HepG2 (cell line): ENCODE data around the gene SRXN1. TPM values are rescaled to one million over a fixed set of nuclear protein-coding genes. Genes with fewer than 3 reads are reported as not detected.

Experiments
- ATAC-seq: fragments of 200-7000 bp; cut with Tn5 transposase; 3 replicates; pipeline ENCODE4 v1.9.1; 2020; ENCODE audit warnings: mild to moderate bottlenecking, moderate library complexity
- BruUV-seq: library from RNA; stranded (reverse); fragments of 400-500 nt; replicated peaks from 2 replicates; lab custom pipeline; 2021; lab: Mats Ljungman, UMichigan
- CTCF ChIA-PET: fragments of 300-600 bp; formaldehyde crosslinking; extraction: SDS; loops from one replicate; lab custom pipeline; 2021; ENCODE audit warnings: low total read pairs, inconsistent platforms, low intra/inter-chr PET ratio; lab: Yijun Ruan, JAX
- POLR2A ChIA-PET: fragments of 350-600 bp; sonication (Branson Sonifier 250); formaldehyde crosslinking; loops from one replicate; lab custom pipeline; 2020; ENCODE audit warnings: antibody characterized with exemption, inconsistent platforms; lab: Yijun Ruan, JAX
- DNase-seq: peaks from one replicate; pipeline ENCODE4 v3.0.0-alpha.2; 2015; ENCODE audit warnings: low spot score
- FAIRE-seq: peaks from 3 replicates; lab custom pipeline; 2011; peaks lifted over from hg19 to GRCh38; lab: Jason Lieb, UNC
- H2AFZ ChIP-seq: one replicate; pipeline ENCODE4 v1.6.1; 2011; ENCODE audit warnings: low read length, inconsistent platforms
- H3K27ac ChIP-seq: fragments of 300-600 bp; 3 replicates; pipeline ENCODE4 v1.8.0; 2011; ENCODE audit warnings: mixed run types, mild to moderate bottlenecking, mixed read lengths, low read length, inconsistent platforms; ENCODE audit not compliant: insufficient read depth; ENCODE audit errors: extremely low read length
- H3K27me3 ChIP-seq, 2 experiments: fragments of 200-600 bp in 1 of 2; 2 replicates in 1 of 2; 3 replicates in 1 of 2; pipeline versions ENCODE4 v1.6.0 to v1.8.0; 2011; ENCODE audit warnings: low read length in 2 of 2, mild to moderate bottlenecking in 2 of 2, moderate library complexity in 2 of 2, inconsistent platforms in 1 of 2; ENCODE audit not compliant: insufficient read depth in 2 of 2, control insufficient read depth in 1 of 2
- H3K36me3 ChIP-seq, 2 experiments: fragments of 200-600 bp in 1 of 2; replicated peaks in 1 of 2; 2 replicates in 1 of 2; 3 replicates in 1 of 2; pipeline versions ENCODE4 v1.5.1 to v1.8.0; 2011; ENCODE audit warnings: low read length in 2 of 2, inconsistent platforms in 1 of 2; ENCODE audit not compliant: insufficient read depth in 2 of 2, control insufficient read depth in 1 of 2
- H3K4me1 ChIP-seq: 2 replicates; pipeline ENCODE4 v1.5.1; 2012; ENCODE audit warnings: low read length, inconsistent platforms; ENCODE audit not compliant: insufficient read depth
- H3K4me2 ChIP-seq: 2 replicates; pipeline ENCODE4 v1.6.0; 2011; ENCODE audit warnings: low read depth, low read length, inconsistent platforms
- H3K4me3 ChIP-seq, 3 experiments: fragments of 200-600 bp in 1 of 3; sonication (generic), shearing (Covaris generic) in 1 of 3; replicated peaks in 1 of 3; 2 replicates each; pipeline ENCODE4 v1.5.1; 2011 to 2016; ENCODE audit warnings: low read length in 3 of 3, inconsistent platforms in 2 of 3, low read depth in 2 of 3, mild to moderate bottlenecking in 2 of 3, control low read depth in 1 of 3, mixed read lengths in 1 of 3; ENCODE audit not compliant: insufficient read depth in 1 of 3
- H3K79me2 ChIP-seq: one replicate; pipeline ENCODE4 v1.6.1; 2011; ENCODE audit warnings: low read length, inconsistent platforms; ENCODE audit not compliant: insufficient read depth
- H3K9ac ChIP-seq: 2 replicates; pipeline ENCODE4 v1.6.0; 2011; ENCODE audit warnings: mild to moderate bottlenecking, low read depth, low read length, inconsistent platforms; ENCODE audit not compliant: insufficient read depth
- H3K9me3 ChIP-seq: 2 replicates; pipeline ENCODE4 v1.5.1; 2012; ENCODE audit warnings: mild to moderate bottlenecking, low read length
- H4K20me1 ChIP-seq: 2 replicates; pipeline ENCODE4 v1.6.0; 2011; ENCODE audit warnings: inconsistent platforms, mild to moderate bottlenecking, low read length, moderate library complexity; ENCODE audit not compliant: insufficient read depth
- ATRX ChIP-seq: sonication (generic); formaldehyde crosslinking; IDR thresholded peaks from 2 replicates; pipeline ENCODE4 v1.4.0; 2020; ENCODE audit warnings: missing genetic modification reagents, borderline replicate concordance
- HNRNPH1 ChIP-seq: fragments of 200-400 bp; formaldehyde crosslinking; optimal IDR thresholded peaks from 2 replicates; pipeline ENCODE3; 2017; ENCODE audit warnings: mild to moderate bottlenecking, low read depth, low read length
- PRMT3 ChIP-seq: sonication (generic); formaldehyde crosslinking; IDR thresholded peaks from 2 replicates; pipeline ENCODE4 v1.8.1; 2022; ENCODE audit warnings: low read depth, mild to moderate bottlenecking, moderate library complexity, missing genetic modification reagents, borderline replicate concordance
- SIN3B ChIP-seq: fragments of 150-350 bp; IDR thresholded peaks from 2 replicates; pipeline ENCODE4 v1.6.1; 2014; ENCODE audit warnings: low read length
- ZNF280D ChIP-seq: sonication (generic); formaldehyde crosslinking; IDR thresholded peaks from 2 replicates; pipeline ENCODE4 v1.5.1; 2020; ENCODE audit warnings: mild to moderate bottlenecking, missing genetic modification reagents
- ZNF629 ChIP-seq: sonication (generic); formaldehyde crosslinking; conservative IDR thresholded peaks from 2 replicates; pipeline ENCODE4 v1.5.0; 2020; ENCODE audit warnings: missing genetic modification reagents
- ZNF768 ChIP-seq: sonication (generic); formaldehyde crosslinking; IDR thresholded peaks from 2 replicates; pipeline ENCODE4 v1.4.0; 2020; ENCODE audit warnings: missing genetic modification reagents
- WGBS: methylation state at CpG from one replicate; pipeline ENCODE4 v1.1.6; 2017; ENCODE audit warnings: low lambda C conversion rate; 5-methylcytosine and 5-hydroxymethylcytosine counted together
- in situ Hi-C: cut with HindIII; loops from 2 replicates; pipeline ENCODE4 v1.10.0; 2017; ENCODE audit warnings: low pct_unique_long_range_greater_than_20kb; ENCODE audit not compliant: extremely low pct_ligation_motif_present
- intact Hi-C: fragments of 100-400 bp; cut with micrococcal nuclease; formaldehyde crosslinking; loops from one replicate; pipeline ENCODE4 v1.10.0; 2022; ENCODE audit not compliant: unreplicated experiment
- polyA plus RNA-seq, 8 experiments: library from polyadenylated mRNA; depleted of rRNA in 3 of 8; stranded (reverse) in 7 of 8; unstranded in 1 of 8; fragments of >200 nt; fragmentation: Illumina TruSeq in 4 of 8; extraction: Trizol in 4 of 8; gene quantifications; 2 replicates each; pipeline versions ENCODE4 v1.2.1 to v1.2.3, GENCODE V29; 2011 to 2016; ENCODE audit warnings: low read depth in 4 of 8, missing spikeins in 1 of 8, mixed read lengths in 1 of 8; ENCODE audit not compliant: insufficient read depth in 1 of 8
- total RNA-seq, 5 experiments: library from RNA; depleted of rRNA; stranded (reverse); fragments of >200 nt; fragmentation: Illumina TruSeq; extraction: Trizol; gene quantifications; 2 replicates each; pipeline ENCODE4 v1.2.3, GENCODE V29; 2016; ENCODE audit warnings: low read depth in 1 of 5

SRXN1 gene
- total and polyA plus RNA-seq, 2 of the 13 experiments (the other 11 are each of a cell fraction or from before 2014, with no cell fraction given), result 29.9 to 87.7 TPM

GRCh38 chr20:689947-690346, 36.9 kb upstream of the SRXN1 start:
- ATAC-seq (no peak), DNase-seq (no peak), FAIRE-seq (no peak)
- 0 out of 2 replicates have a peak, but pooled peaks have one; percentile 19 for TF ChIP-seq ZNF280D (CRISPR knock-in tag)
- no peak for TF ChIP-seq PRMT3 (CRISPR knock-in tag)
- no peak for TF ChIP-seq ZNF629
- TF ChIP-seq HNRNPH1, result no peak
- H2AFZ ChIP-seq, result no peak overlapping the region
- no peak overlapping the region for H3K9ac ChIP-seq
- H3K27me3 ChIP-seq, result peaks cover 1 to 48% of the 10 kb centered on the region in 2 experiments; a peak in 4 of 5 replicates
- H3K79me2 ChIP-seq, result no peaks in the 10 kb centered on the region
- H3K4me3 ChIP-seq, result no peak overlapping the region
- H3K4me2 ChIP-seq, result no peak overlapping the region
- no peaks in the 10 kb centered on the region for H3K36me3 ChIP-seq
- no peaks in the 10 kb centered on the region for H4K20me1 ChIP-seq
- CTCF ChIA-PET, result no interaction called here
- intact Hi-C loops, result no loop called here
- in situ Hi-C loops, result no loop called here
- WGBS, result 0% methylated on average over 1 of the region's 1 CpG
- no peaks in the 10 kb centered on the region for H3K9me3 ChIP-seq
- POLR2A ChIA-PET, result no interaction called here
- no peak overlapping the region for H3K27ac ChIP-seq
- H3K4me1 ChIP-seq, result peaks cover 7% of the 10 kb centered on the region; the same call in 1 of the 2 replicates
- BruUV-seq, result no TSS peak

- Histone ChIP-seq H2AFZ (no peak overlapping the region), H3K27me3 (peaks cover 3 to 47% of the 10 kb centered on the region in 2 experiments; a peak in 4 of 5 replicates), H3K4me3 (no peak overlapping the region), H3K36me3 (no peaks in the 10 kb centered on the region), H3K79me2 (no peaks in the 10 kb centered on the region), H4K20me1 (no peaks in the 10 kb centered on the region), H3K9me3 (no peaks in the 10 kb centered on the region), H3K27ac (no peak overlapping the region), H3K4me1 (peaks cover 7% of the 10 kb centered on the region; the same call in 1 of the 2 replicates), H3K4me2 (no peak overlapping the region), H3K9ac (no peak overlapping the region)
- no peak for DNase-seq
- 11% methylated on average over 6 of the region's 6 CpGs for WGBS
- CTCF ChIA-PET, result no interaction called here
- POLR2A ChIA-PET, result no interaction called here
- intact Hi-C loops (no loop called here), in situ Hi-C loops (no loop called here)
- no peak for FAIRE-seq
- no TSS peak for BruUV-seq
- peak; percentile 11; the same call in 2 of the 3 replicates for ATAC-seq
- TF ChIP-seq ZNF280D (CRISPR knock-in tag) (0 out of 2 replicates have a peak, but pooled peaks have one; percentile 13), ATRX (CRISPR knock-in tag) (no peak), SIN3B (no peak), ZNF768 (CRISPR knock-in tag) (peak; percentile 85)
These were observed 36.3 kb upstream of the SRXN1 start for GRCh38 chr20:689348-689747.
